MCF 10A (cell line): Measurements from ENCODE around the gene HAGHL. TPM values are rescaled to one million over a fixed set of nuclear protein-coding genes. Genes with fewer than 3 reads are reported as not detected.

Source experiments
- BruUV-seq: library from RNA; stranded (reverse); fragments of 400-500 nt; replicated peaks from 2 replicates; lab custom pipeline; 2021; lab: Mats Ljungman, UMichigan
- CTCF ChIA-PET: fragments of 300-600 bp; sonication (Branson Sonifier 250); formaldehyde crosslinking; extraction: SDS; loops from one replicate; lab custom pipeline; 2021; ENCODE audit warnings: antibody characterized with exemption, inconsistent platforms; lab: Yijun Ruan, JAX
- POLR2A ChIA-PET: fragments of 300-600, 350-650 bp; sonication (Branson Sonifier 250); formaldehyde crosslinking; extraction: SDS; loops from one replicate; lab custom pipeline; 2020; ENCODE audit warnings: antibody characterized with exemption, inconsistent platforms; lab: Yijun Ruan, JAX
- DNase-seq: peaks from one replicate; pipeline ENCODE4 v3.0.0-alpha.2; 2018; ENCODE audit not compliant: unreplicated experiment
- H3K27ac Mint-ChIP-seq: one replicate; pipeline ENCODE4 v1.8.0; 2022; ENCODE audit warnings: mild to moderate bottlenecking, low read depth, mixed read lengths; ENCODE audit not compliant: unreplicated experiment
- H3K27me3 Mint-ChIP-seq: one replicate; pipeline ENCODE4 v1.8.0; 2022; ENCODE audit warnings: mixed read lengths; ENCODE audit not compliant: insufficient read depth, unreplicated experiment
- H3K36me3 Mint-ChIP-seq: one replicate; pipeline ENCODE4 v1.8.0; 2022; ENCODE audit warnings: mild to moderate bottlenecking, moderate library complexity, mixed read lengths; ENCODE audit not compliant: insufficient read depth, unreplicated experiment
- H3K4me1 Mint-ChIP-seq: one replicate; pipeline ENCODE4 v1.8.0; 2022; ENCODE audit warnings: mixed read lengths; ENCODE audit not compliant: insufficient read depth, unreplicated experiment
- H3K4me3 Mint-ChIP-seq: one replicate; pipeline ENCODE4 v1.8.0; 2022; ENCODE audit warnings: mild to moderate bottlenecking, moderate library complexity, mixed read lengths; ENCODE audit not compliant: unreplicated experiment
- H3K9me3 Mint-ChIP-seq: one replicate; pipeline ENCODE4 v1.8.0; 2022; ENCODE audit warnings: mixed read lengths; ENCODE audit not compliant: unreplicated experiment
- intact Hi-C: fragments of 100-400 bp; cut with micrococcal nuclease; formaldehyde crosslinking; loops from 2 replicates; pipeline ENCODE4 v1.14.1; 2022
- total RNA-seq: library from RNA; stranded (reverse); gene quantifications from 2 replicates; pipeline ENCODE4 v1.2.3, GENCODE V29; 2022
- TF ChIP-seq, protein P1 (sequence below): fragments of 200-600 bp; IDR thresholded peaks from one replicate; pipeline ENCODE4 v1.8.0; 2022; ENCODE audit warnings: antibody characterized with exemption, mild to moderate bottlenecking; ENCODE audit not compliant: unreplicated experiment

Gene HAGHL
- total RNA-seq, 1 experiment from 2014 or later: 24.5 TPM

DNA sequence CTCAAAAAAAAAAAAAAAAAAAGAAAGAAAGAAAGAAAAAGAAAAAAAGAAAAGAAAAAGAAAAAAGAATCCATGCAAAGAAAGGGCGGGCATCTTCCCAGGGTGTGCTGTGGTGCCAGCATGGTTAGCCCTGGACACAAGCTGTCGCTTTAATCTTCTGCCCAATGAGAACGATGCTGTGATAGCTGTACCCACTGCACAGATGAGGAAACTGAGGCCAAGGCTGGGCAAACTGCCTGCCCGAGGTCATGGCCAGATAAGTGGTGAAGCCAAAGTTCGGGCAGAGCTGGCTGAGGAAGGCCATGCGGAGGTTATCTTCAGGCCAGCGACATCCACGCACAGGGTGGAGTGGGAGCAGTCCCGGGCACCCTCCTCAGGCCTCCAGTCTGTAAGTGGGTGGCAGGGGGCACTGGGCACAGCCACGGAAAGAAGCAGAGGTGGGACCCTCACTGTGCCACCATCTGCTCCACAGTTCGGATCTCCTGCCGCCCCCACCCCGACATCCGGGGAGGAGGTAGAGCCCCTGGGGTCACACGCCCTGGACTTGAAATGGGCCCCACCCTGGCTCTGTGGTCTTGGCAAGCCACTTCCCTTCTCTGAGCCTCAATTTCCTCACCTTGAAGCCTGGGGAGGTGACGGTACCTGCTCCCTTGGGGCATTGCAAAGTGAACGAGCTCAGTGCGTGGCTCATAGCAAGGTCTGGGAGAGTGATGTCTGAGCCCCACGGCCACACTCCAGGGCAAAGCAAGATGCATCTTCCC is 27.8 kb upstream of the HAGHL start:
- Mint-ChIP-seq H3K27ac (no peak overlapping the region), H3K4me1 (peaks cover 6% of the 10 kb centered on the region), H3K4me3 (no peak overlapping the region), H3K9me3 (no peaks in the 10 kb centered on the region), H3K36me3 (peaks cover 69% of the 10 kb centered on the region), H3K27me3 (no peaks in the 10 kb centered on the region)
- no peak for DNase-seq
- intact Hi-C loops: no loop called here
- CTCF ChIA-PET: interaction anchor here (1.6 kb wide), 1 partner anchor 9 kb away, joined by 3 read pairs; no protein-coding TSS in a partner anchor
- POLR2A ChIA-PET: interaction anchor here (0.6 to 1.9 kb wide), 3 partner anchors 8 to 16 kb away, joined by 3 to 5 read pairs (median 3); partner anchors contain the start of gene METRN
- TF ChIP-seq, protein P1, sequence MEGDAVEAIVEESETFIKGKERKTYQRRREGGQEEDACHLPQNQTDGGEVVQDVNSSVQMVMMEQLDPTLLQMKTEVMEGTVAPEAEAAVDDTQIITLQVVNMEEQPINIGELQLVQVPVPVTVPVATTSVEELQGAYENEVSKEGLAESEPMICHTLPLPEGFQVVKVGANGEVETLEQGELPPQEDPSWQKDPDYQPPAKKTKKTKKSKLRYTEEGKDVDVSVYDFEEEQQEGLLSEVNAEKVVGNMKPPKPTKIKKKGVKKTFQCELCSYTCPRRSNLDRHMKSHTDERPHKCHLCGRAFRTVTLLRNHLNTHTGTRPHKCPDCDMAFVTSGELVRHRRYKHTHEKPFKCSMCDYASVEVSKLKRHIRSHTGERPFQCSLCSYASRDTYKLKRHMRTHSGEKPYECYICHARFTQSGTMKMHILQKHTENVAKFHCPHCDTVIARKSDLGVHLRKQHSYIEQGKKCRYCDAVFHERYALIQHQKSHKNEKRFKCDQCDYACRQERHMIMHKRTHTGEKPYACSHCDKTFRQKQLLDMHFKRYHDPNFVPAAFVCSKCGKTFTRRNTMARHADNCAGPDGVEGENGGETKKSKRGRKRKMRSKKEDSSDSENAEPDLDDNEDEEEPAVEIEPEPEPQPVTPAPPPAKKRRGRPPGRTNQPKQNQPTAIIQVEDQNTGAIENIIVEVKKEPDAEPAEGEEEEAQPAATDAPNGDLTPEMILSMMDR: no peak
- no TSS peak for BruUV-seq

DNA sequence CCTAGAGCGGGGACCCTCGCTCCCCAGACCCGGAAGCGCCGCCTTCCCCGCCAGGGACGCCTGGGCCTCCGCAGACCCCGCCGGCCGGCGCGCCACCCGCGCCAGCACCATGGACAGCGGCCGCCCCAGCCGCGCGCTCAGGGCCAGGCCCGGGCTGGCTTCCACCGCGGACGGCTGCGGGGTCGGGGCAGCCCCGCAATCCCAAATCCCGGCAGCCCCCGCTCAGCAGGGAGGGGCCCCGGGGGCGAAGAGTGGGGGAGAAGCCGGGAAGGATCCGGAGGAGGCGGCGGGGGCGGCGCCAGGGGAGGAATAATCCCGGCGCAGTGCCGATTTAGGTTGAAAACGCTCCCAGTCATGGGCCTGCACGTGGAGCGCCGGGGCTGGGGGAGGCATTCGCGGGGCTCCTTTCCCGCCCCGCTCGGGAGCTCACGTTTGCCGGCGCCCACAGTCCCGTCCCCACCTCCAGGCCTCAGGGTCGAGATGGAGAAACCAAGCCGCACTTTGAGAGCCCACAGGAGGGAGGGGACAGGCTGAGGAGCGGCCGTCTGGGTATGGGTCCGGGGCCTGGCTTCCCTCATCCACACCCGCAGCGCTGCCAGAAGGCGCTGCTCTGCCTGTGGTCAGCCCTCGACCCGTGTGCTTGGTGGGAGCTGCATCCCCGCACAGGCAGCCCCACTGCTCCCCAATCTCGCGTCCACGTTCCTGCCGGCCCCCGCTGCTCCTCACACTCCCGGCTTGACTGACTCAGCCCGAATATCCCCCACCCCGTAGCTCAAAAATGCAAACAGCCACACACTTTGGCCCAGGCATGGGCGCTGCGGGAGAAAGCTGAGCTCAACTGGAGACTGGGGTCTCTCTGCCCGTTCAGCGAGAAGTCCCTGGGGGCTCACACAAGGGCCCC is 26.0 kb upstream of the HAGHL start:
- no peaks in the 10 kb centered on the region for H3K27me3 Mint-ChIP-seq
- intact Hi-C loops: no loop called here
- no peak for DNase-seq
- no TSS peak for BruUV-seq
- H3K36me3 Mint-ChIP-seq: peaks cover 51% of the 10 kb centered on the region
- TF ChIP-seq, protein P1: no peak
- no peaks in the 10 kb centered on the region for H3K9me3 Mint-ChIP-seq
- no peak overlapping the region for H3K27ac Mint-ChIP-seq
- CTCF ChIA-PET: interaction anchor here (0.9 kb wide), 1 partner anchor 19 kb away, joined by 3 read pairs; no protein-coding TSS in a partner anchor
- peaks cover 1% of the 10 kb centered on the region for H3K4me1 Mint-ChIP-seq
- POLR2A ChIA-PET: interaction anchor here (1.3 kb wide), 1 partner anchor 11 kb away, joined by 3 read pairs; no protein-coding TSS in a partner anchor
- H3K4me3 Mint-ChIP-seq: no peak overlapping the region

DNA sequence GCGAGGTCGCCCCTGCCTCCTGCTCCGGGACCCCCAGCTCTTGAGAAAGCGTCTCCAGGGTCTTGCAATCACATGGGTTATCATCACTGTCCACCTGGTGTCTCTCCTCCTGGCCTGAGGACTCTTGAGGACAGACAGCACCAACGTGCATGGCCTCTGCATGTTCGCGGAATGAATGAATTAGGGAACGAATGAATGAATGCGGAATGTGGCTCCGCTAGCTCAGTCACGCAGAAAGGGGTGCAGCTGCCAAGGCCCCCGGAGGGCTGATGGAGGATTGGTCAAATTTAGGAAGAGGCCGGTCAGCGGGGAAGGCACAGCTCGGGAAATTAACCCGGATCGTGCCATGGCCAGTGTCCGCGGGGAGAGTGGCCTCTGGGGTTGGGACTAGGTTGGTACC is 24.6 kb upstream of the HAGHL start:
- Mint-ChIP-seq H3K9me3 (no peaks in the 10 kb centered on the region), H3K36me3 (peaks cover 37% of the 10 kb centered on the region), H3K4me3 (no peak overlapping the region), H3K4me1 (no peaks in the 10 kb centered on the region), H3K27ac (no peak overlapping the region), H3K27me3 (no peaks in the 10 kb centered on the region)
- no TSS peak for BruUV-seq
- DNase-seq: no peak
- intact Hi-C loops: no loop called here
- POLR2A ChIA-PET: interaction anchor here (1.6 to 1.8 kb wide), 2 partner anchors 14 to 18 kb away, joined by 8 read pairs; partner anchors contain the start of genes JMJD8 and METRN
- CTCF ChIA-PET: no interaction called here
- TF ChIP-seq, protein P1: no peak
